GM13977 (cell line): ENCODE measurements around the gene RIPK3.

Experiments used
- DNase-seq: peaks from one replicate; pipeline ENCODE4 v3.0.0; 2012; ENCODE audit warnings: low spot score
- in situ Hi-C: fragments of 300-500 bp; cut with MboI; formaldehyde crosslinking; loops from one replicate; pipeline ENCODE4 v1.12.0; 2022; ENCODE audit warnings: low sequenced_read_pairs, low pct_unique_long_range_greater_than_20kb, mixed read lengths, inconsistent platforms; ENCODE audit not compliant: unreplicated experiment
- TF ChIP-seq, protein P1 (sequence below): IDR thresholded peaks from 2 replicates; pipeline ENCODE4 v1.5.1; 2012; ENCODE audit warnings: mild to moderate bottlenecking, control low read depth; ENCODE audit not compliant: insufficient read depth; ENCODE audit errors: extremely low read depth, missing control alignments

RIPK3 gene

DNA sequence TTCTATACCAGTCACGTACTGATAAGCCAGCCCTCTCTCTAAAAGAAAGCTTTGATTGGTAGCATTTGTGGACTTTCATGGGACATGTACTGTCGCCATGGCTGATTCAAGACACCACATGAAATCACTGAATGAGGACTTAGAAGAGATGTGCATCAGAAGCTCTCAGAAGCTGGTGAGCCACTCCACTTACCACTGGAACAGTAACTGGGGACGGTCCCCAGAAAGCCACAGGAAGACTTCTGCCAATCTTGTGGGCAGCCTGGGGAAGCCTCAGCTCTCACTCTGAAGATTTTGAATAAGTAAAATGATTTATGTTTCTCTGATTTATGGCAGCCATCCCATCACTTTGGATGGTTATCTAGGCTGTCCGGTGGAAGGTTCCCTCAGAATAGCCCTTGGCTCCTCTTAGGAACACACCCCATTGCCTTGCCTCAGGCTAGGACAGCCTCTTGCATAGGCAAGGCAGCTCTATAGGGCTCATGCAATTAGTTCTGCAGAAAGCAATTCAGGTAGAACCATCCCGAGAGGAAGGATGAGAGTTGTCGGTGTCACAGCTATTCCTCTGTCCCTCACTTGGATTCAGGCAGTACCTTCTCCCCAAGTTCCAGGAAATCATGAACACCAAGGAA lies 50.0 kb downstream of the RIPK3 start:
- DNase-seq, result no peak
- in situ Hi-C loops, result no loop called here
- TF ChIP-seq, protein P1, sequence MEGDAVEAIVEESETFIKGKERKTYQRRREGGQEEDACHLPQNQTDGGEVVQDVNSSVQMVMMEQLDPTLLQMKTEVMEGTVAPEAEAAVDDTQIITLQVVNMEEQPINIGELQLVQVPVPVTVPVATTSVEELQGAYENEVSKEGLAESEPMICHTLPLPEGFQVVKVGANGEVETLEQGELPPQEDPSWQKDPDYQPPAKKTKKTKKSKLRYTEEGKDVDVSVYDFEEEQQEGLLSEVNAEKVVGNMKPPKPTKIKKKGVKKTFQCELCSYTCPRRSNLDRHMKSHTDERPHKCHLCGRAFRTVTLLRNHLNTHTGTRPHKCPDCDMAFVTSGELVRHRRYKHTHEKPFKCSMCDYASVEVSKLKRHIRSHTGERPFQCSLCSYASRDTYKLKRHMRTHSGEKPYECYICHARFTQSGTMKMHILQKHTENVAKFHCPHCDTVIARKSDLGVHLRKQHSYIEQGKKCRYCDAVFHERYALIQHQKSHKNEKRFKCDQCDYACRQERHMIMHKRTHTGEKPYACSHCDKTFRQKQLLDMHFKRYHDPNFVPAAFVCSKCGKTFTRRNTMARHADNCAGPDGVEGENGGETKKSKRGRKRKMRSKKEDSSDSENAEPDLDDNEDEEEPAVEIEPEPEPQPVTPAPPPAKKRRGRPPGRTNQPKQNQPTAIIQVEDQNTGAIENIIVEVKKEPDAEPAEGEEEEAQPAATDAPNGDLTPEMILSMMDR, result no peak

DNA sequence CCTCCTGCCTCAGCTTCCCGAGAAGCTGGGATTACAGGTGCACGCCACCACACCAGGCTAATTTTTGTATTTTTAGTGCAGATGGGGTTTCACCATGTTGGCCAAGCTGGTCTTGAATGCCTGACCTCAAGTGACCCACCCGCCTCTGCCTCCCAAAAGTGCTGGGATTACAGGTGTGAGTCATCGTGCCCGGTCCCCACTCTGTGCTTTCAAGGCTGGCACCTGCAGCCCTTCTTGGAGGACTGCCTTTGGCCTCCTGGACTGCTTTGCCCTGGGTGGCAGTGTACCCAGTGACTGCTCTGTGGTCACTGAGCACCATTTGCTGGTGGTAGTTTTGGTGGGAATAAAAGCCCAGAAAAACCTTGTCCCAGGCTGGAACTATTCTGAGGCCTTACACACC lies 52.8 kb downstream of the RIPK3 start:
- in situ Hi-C loops, result no loop called here
- no peak for DNase-seq
- TF ChIP-seq, protein P1, result no peak
